Left ventricle myocardium superior (tissue), 1 donor: ENCODE measurements around the gene SRXN1. TPM values are rescaled to one million over a fixed set of nuclear protein-coding genes. Genes with fewer than 3 reads are reported as not detected.

Source experiments
- total RNA-seq: library from RNA; stranded (reverse); fragmentation: NEBNext Ultra II Directional; extraction: Animal tissue kit (Norgen Biotek cat#: 25700); gene quantifications from one replicate; pipeline ENCODE4 v1.2.1, GENCODE V29; 2021
- donor health status: DM: no; HTN: yes; CAD: no; lungs with severe emphysema.

The SRXN1 gene
- total RNA-seq, 1 donor from 2014 or later: 34.6 TPM

Other genes with a start within 250 kb of the SRXN1 start
- gene RBCK1, start 244.9 kb downstream of the SRXN1 start, total RNA-seq: 44.8 TPM
- 23.3 TPM for gene TBC1D20, start 190.7 kb downstream of the SRXN1 start, total RNA-seq
- gene CSNK2A1, start 109.4 kb downstream of the SRXN1 start, total RNA-seq: 116 TPM
- 11.8 TPM for gene TCF15, start 42.9 kb downstream of the SRXN1 start, total RNA-seq
- gene SCRT2, start 22.6 kb upstream of the SRXN1 start, total RNA-seq: not detected
- gene SLC52A3, start 115.3 kb upstream of the SRXN1 start, total RNA-seq: 1.9 TPM
- gene FAM110A, start 180.5 kb upstream of the SRXN1 start, total RNA-seq: 3.1 TPM